Trophoblast cell (in vitro differentiated cells and primary cell): ENCODE results near the gene QRFP.

Experiments
- DNase-seq, 2 donors: peaks; one replicate each; pipeline ENCODE4 v3.0.0-alpha.2; 2016
- H2AFZ ChIP-seq: 2 replicates; pipeline ENCODE4 v1.6.1; 2013; ENCODE audit warnings: low read length, moderate library complexity, mild to moderate bottlenecking; ENCODE audit not compliant: insufficient read depth, poor library complexity
- H2AK5ac ChIP-seq: 2 replicates; pipeline ENCODE4 v1.6.1; 2013; ENCODE audit warnings: mild to moderate bottlenecking, low read length
- H2BK120ac ChIP-seq: 2 replicates; pipeline ENCODE4 v1.6.1; 2013; ENCODE audit warnings: low read length, mild to moderate bottlenecking, moderate library complexity; ENCODE audit not compliant: insufficient read depth, poor library complexity
- H2BK12ac ChIP-seq: 2 replicates; pipeline ENCODE4 v1.6.1; 2013; ENCODE audit warnings: mild to moderate bottlenecking, low read length, moderate library complexity
- H2BK5ac ChIP-seq: 2 replicates; pipeline ENCODE4 v1.6.1; 2013; ENCODE audit warnings: low read length, low read depth, moderate library complexity, mild to moderate bottlenecking; ENCODE audit not compliant: poor library complexity
- H3K14ac ChIP-seq: 2 replicates; pipeline ENCODE4 v1.6.1; 2013; ENCODE audit warnings: mild to moderate bottlenecking, low read length
- H3K18ac ChIP-seq: 2 replicates; pipeline ENCODE4 v1.6.1; 2013; ENCODE audit warnings: mild to moderate bottlenecking, low read length
- H3K23ac ChIP-seq: 2 replicates; pipeline ENCODE4 v1.6.1; 2013; ENCODE audit warnings: low read length
- H3K27ac ChIP-seq: 2 replicates; pipeline ENCODE4 v1.5.1; 2013; ENCODE audit warnings: low read depth, mild to moderate bottlenecking, inconsistent platforms, low read length, moderate library complexity
- H3K27me3 ChIP-seq: 2 replicates; pipeline ENCODE4 v1.6.1; 2013; ENCODE audit warnings: inconsistent platforms, mild to moderate bottlenecking, low read length, moderate library complexity; ENCODE audit not compliant: insufficient read depth
- H3K36me3 ChIP-seq, 2 experiments: 1 replicate in 1 of 2; 2 replicates in 1 of 2; pipeline ENCODE4 v1.6.1; 2013; ENCODE audit warnings: low read length in 2 of 2, mild to moderate bottlenecking in 2 of 2, moderate library complexity in 1 of 2; ENCODE audit not compliant: insufficient read depth in 2 of 2, control insufficient read depth in 1 of 2
- H3K4ac ChIP-seq: 2 replicates; pipeline ENCODE4 v1.6.1; 2013; ENCODE audit warnings: low read depth, mild to moderate bottlenecking, low read length, moderate library complexity
- H3K4me1 ChIP-seq, 2 experiments: 1 replicate in 1 of 2; 2 replicates in 1 of 2; pipeline ENCODE4 v1.6.1; 2013; ENCODE audit warnings: low read length in 2 of 2, mild to moderate bottlenecking in 2 of 2, moderate library complexity in 1 of 2; ENCODE audit not compliant: insufficient read depth in 2 of 2, control insufficient read depth in 1 of 2
- H3K4me2 ChIP-seq: 2 replicates; pipeline ENCODE4 v1.6.1; 2013; ENCODE audit warnings: inconsistent platforms, mild to moderate bottlenecking, low read length, moderate library complexity
- H3K4me3 ChIP-seq: 2 replicates; pipeline ENCODE4 v1.5.1; 2013; ENCODE audit warnings: mild to moderate bottlenecking, low read depth, low read length, inconsistent platforms
- H3K79me1 ChIP-seq: one replicate; pipeline ENCODE4 v1.6.1; 2013; ENCODE audit warnings: low read length
- H3K79me2 ChIP-seq: 2 replicates; pipeline ENCODE4 v1.6.1; 2013; ENCODE audit warnings: low read length, mild to moderate bottlenecking; ENCODE audit not compliant: control insufficient read depth, insufficient read depth, poor library complexity
- H3K9ac ChIP-seq: 2 replicates; pipeline ENCODE4 v1.6.1; 2013; ENCODE audit warnings: mild to moderate bottlenecking, low read length
- H3K9me3 ChIP-seq: 2 replicates; pipeline ENCODE4 v1.6.1; 2013; ENCODE audit warnings: low read depth, mild to moderate bottlenecking, control low read depth, inconsistent platforms, low read length; ENCODE audit not compliant: insufficient read depth
- H4K12ac ChIP-seq: 2 replicates; pipeline ENCODE4 v1.6.1; 2013; ENCODE audit warnings: low read depth, mild to moderate bottlenecking, low read length, moderate library complexity
- H4K8ac ChIP-seq: 2 replicates; pipeline ENCODE4 v1.6.1; 2013; ENCODE audit warnings: low read depth, mild to moderate bottlenecking, low read length, moderate library complexity
- H4K91ac ChIP-seq: one replicate; pipeline ENCODE4 v1.6.1; 2013; ENCODE audit warnings: low read depth, mild to moderate bottlenecking, low read length, moderate library complexity
- WGBS: extraction: QIAGEN DNeasy Blood & Tissue Kit; methylation state at CpG from one replicate; pipeline ENCODE4 v1.1.7; 2013; ENCODE audit warnings: missing lambda C conversion rate; ENCODE audit not compliant: insufficient read length, insufficient coverage; ENCODE audit errors: extremely low coverage; 5-methylcytosine and 5-hydroxymethylcytosine counted together

Gene QRFP

DNA sequence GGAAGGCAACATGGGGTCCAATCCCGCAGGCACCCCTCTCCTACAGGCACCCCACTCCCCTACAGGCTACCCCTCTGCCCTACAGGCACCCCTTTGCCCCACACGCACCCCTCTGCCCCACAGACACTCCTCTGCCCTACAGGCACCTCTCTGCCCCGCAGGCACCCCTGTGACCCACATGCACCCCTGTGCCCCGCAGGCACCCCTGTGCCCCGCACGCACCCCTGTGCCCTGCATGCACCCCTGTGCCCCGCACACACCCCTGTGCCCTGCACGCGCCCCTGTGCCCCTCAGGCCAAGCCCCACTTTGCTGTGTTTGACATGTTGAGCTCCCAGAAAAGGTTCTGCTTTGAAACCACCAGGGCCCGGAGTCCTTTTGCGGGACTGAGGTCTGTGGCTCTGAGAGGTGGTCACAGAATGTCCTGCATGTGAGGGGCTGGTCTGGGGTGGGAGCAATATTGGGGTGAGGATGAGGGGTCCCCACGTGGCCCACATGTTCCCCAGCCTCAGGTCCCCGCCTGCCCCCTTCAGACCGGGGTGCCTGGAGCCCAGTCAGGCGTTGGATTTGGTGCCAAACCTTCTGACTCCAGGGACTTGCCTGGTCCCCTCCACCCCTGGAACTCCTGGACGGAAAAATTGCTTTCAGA lies 616 bp upstream of the QRFP start:
- Histone ChIP-seq H3K4me2 (no peak overlapping the region), H2AFZ (no peak overlapping the region), H3K18ac (no peak overlapping the region), H4K12ac (no peak overlapping the region), H3K4ac (no peak overlapping the region), H2AK5ac (no peak overlapping the region), H3K9ac (no peak overlapping the region), H3K27ac (no peak overlapping the region), H3K27me3 (no peaks in the 10 kb centered on the region), H3K23ac (no peak overlapping the region), H3K9me3 (no peaks in the 10 kb centered on the region), H2BK12ac (no peak overlapping the region), H3K79me2 (no peaks in the 10 kb centered on the region), H2BK120ac (no peak overlapping the region), H3K36me3 (peaks cover 3 to 17% of the 10 kb centered on the region in 2 experiments), H4K91ac (no peak overlapping the region), H3K14ac (no peak overlapping the region), H4K8ac (no peak overlapping the region), H3K79me1 (no peaks in the 10 kb centered on the region), H2BK5ac (no peak overlapping the region), H3K4me1 (no peaks in the 10 kb centered on the region), H3K4me3 (no peak overlapping the region)
- DNase-seq = no peak
- WGBS = no CpG with 5 or more reads among the region's 16 CpGs

DNA sequence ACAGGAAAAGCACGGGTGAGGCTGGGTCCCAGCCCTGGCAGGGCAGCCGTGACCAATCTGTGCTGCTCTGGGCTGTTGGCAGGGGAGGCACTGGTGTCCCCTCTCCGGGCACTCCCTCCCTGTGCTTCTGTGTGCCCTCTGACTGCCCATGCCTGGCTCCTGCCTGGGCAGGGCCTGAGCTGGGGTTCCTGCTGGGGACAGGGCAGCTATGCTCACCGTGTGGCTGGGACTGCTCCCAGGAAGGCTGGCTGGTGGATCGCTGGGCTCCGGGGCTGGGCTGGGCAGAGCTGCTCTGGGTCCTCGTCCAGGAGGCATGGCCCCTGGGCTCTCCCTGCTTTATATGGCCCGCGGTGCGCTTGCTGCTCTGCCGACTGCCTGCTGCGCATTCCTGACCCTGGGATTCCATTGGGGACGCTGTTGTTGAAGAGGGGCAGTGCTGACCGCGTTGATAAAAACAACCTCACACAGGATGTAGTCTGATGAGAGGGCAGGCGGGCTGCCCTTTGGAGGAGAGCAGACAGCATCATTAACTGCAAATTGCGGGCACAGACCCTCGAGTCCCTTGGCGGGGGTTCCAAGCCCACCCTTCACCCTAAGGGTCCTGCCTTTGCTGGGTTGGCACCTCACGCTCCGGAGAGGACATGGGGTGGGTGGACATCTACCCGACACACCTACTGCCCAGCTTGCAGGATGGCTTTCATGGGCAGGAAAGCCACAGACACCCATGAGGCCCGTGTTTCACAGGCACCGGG lies 955 bp downstream of the QRFP start:
- H2AFZ ChIP-seq = no peak overlapping the region

DNA sequence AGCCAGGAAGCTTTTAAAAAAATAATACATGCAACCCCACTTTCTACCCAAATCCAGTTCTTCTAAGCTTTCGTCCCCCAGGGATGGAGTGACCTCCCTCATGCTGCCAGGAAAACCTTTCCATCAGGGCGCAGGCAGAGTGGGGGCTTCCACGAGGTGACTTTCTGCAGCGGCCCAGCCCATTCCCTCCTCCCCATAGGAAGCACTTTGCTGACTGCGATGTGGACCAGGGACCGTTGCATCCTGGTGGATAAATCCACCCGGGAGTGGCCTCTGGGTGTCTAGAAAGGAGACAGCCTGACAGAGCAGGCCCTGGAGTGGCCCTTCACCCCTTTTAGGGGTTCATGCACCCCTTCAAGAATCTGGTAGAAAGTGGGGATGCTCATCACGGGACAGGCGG lies 1.6 kb downstream of the QRFP start:
- Histone ChIP-seq H3K23ac (no peak overlapping the region), H3K4me2 (no peak overlapping the region)
- no CpG with 5 or more reads among the region's 9 CpGs for WGBS

More for the DNA sequence above, 955 bp downstream of the QRFP start:
- H3K23ac ChIP-seq = no peak overlapping the region
- H4K8ac ChIP-seq = no peak overlapping the region
- H3K9me3 ChIP-seq = no peaks in the 10 kb centered on the region
- H3K36me3 ChIP-seq = peaks cover 8 to 17% of the 10 kb centered on the region in 2 experiments
- no peak overlapping the region for H3K18ac ChIP-seq
- no peak overlapping the region for H4K91ac ChIP-seq
- H3K4ac ChIP-seq = no peak overlapping the region
- no peaks in the 10 kb centered on the region for H3K4me1 ChIP-seq
- no peak overlapping the region for H3K4me3 ChIP-seq
- no peak for DNase-seq
- H2AK5ac ChIP-seq = no peak overlapping the region
- H2BK12ac ChIP-seq = no peak overlapping the region
- H3K27ac ChIP-seq = no peak overlapping the region
- no peak overlapping the region for H3K9ac ChIP-seq
- H3K27me3 ChIP-seq = no peaks in the 10 kb centered on the region
- H3K14ac ChIP-seq = no peak overlapping the region
- no peaks in the 10 kb centered on the region for H3K79me1 ChIP-seq
- WGBS = no CpG with 5 or more reads among the region's 24 CpGs
- no peak overlapping the region for H3K4me2 ChIP-seq
- no peaks in the 10 kb centered on the region for H3K79me2 ChIP-seq
- no peak overlapping the region for H2BK120ac ChIP-seq
- no peak overlapping the region for H4K12ac ChIP-seq
- no peak overlapping the region for H2BK5ac ChIP-seq

DNA sequence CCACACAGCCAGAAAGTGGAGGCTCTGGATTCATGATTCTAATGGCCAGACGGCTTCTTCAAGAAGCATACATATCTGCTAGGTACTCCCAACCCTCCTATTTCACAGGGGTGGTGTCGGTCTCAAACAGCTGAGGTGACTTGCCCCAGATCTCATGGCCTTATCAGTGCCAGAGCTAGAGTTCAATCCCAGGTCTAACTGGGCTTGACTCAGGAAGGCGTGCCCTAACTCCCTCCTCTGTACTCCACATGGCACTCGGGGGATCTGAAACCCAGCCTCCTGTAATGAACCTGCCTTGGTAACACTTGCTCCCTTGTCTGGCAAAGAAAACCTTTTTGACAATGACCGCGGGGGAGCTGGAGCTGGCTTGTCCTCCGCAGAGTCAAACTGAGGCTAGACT lies 2.1 kb downstream of the QRFP start:
- Histone ChIP-seq H3K79me1 (no peaks in the 10 kb centered on the region), H4K12ac (no peak overlapping the region), H4K8ac (no peak overlapping the region), H3K9ac (no peak overlapping the region), H2BK12ac (no peak overlapping the region), H3K36me3 (peaks cover 16 to 24% of the 10 kb centered on the region in 2 experiments), H3K79me2 (no peaks in the 10 kb centered on the region), H3K23ac (no peak overlapping the region), H3K27ac (no peak overlapping the region), H3K4me2 (no peak overlapping the region), H3K18ac (no peak overlapping the region), H2BK5ac (no peak overlapping the region), H2AFZ (no peak overlapping the region), H4K91ac (no peak overlapping the region), H3K4me3 (no peak overlapping the region), H3K4ac (no peak overlapping the region), H2AK5ac (no peak overlapping the region), H2BK120ac (no peak overlapping the region), H3K9me3 (no peaks in the 10 kb centered on the region), H3K27me3 (no peaks in the 10 kb centered on the region), H3K4me1 (no peaks in the 10 kb centered on the region), H3K14ac (no peak overlapping the region)
- no CpG with 5 or more reads among the region's 7 CpGs for WGBS
- DNase-seq = no peak

More for the DNA sequence above, 1.6 kb downstream of the QRFP start:
- no peaks in the 10 kb centered on the region for H3K27me3 ChIP-seq
- no peak overlapping the region for H3K27ac ChIP-seq
- no peak overlapping the region for H3K4me3 ChIP-seq
- H2AK5ac ChIP-seq = no peak overlapping the region
- H3K14ac ChIP-seq = no peak overlapping the region
- no peak overlapping the region for H2BK5ac ChIP-seq
- H3K36me3 ChIP-seq = peaks cover 12 to 21% of the 10 kb centered on the region in 2 experiments
- no peak overlapping the region for H2BK12ac ChIP-seq
- H3K4me1 ChIP-seq = no peaks in the 10 kb centered on the region
- H4K12ac ChIP-seq = no peak overlapping the region
- DNase-seq = no peak
- no peak overlapping the region for H3K18ac ChIP-seq
- H2BK120ac ChIP-seq = no peak overlapping the region
- no peak overlapping the region for H3K4ac ChIP-seq
- H3K79me1 ChIP-seq = no peaks in the 10 kb centered on the region
- H2AFZ ChIP-seq = no peak overlapping the region
- H4K91ac ChIP-seq = no peak overlapping the region
- no peak overlapping the region for H4K8ac ChIP-seq
- no peak overlapping the region for H3K9ac ChIP-seq
- H3K9me3 ChIP-seq = no peaks in the 10 kb centered on the region
- no peaks in the 10 kb centered on the region for H3K79me2 ChIP-seq
